ENCODE results near the gene DIPK1B.

GRCh38 chr9:136741883-136742571, 29.7 kb downstream of the DIPK1B start:
- TF ChIP-seq, protein P1, sequence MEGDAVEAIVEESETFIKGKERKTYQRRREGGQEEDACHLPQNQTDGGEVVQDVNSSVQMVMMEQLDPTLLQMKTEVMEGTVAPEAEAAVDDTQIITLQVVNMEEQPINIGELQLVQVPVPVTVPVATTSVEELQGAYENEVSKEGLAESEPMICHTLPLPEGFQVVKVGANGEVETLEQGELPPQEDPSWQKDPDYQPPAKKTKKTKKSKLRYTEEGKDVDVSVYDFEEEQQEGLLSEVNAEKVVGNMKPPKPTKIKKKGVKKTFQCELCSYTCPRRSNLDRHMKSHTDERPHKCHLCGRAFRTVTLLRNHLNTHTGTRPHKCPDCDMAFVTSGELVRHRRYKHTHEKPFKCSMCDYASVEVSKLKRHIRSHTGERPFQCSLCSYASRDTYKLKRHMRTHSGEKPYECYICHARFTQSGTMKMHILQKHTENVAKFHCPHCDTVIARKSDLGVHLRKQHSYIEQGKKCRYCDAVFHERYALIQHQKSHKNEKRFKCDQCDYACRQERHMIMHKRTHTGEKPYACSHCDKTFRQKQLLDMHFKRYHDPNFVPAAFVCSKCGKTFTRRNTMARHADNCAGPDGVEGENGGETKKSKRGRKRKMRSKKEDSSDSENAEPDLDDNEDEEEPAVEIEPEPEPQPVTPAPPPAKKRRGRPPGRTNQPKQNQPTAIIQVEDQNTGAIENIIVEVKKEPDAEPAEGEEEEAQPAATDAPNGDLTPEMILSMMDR (IDR thresholded peaks at IDR 0.05), result no peak
- TF ChIP-seq POLR2A (IDR thresholded peaks at IDR 0.05), result no peak
- TF ChIP-seq EP300 (IDR thresholded peaks at IDR 0.05), result no peak
